Measurements from ENCODE around the gene VAC14. TPM values are rescaled to one million over a fixed set of nuclear protein-coding genes. Genes with fewer than 3 reads are reported as not detected.

VAC14 gene
- total RNA-seq, 1 experiment from 2014 or later: 49.9 TPM

GRCh38 chr16:70754851-70755600 is 45.9 kb downstream of the VAC14 start:
- Histone ChIP-seq H2BK12ac (ENCODE audit: insufficient read length, low read depth, low read length) (no peak overlapping the region), H4K8ac (replicated peaks; ENCODE audit: insufficient read length, low read depth, low read length) (no peak overlapping the region), H3K4ac (ENCODE audit: low read depth, low read length) (no peak overlapping the region), H3T11ph (ENCODE audit: low read length) (no peak overlapping the region), H3K27ac (ENCODE audit: insufficient read length, low read depth, low read length) (no peak overlapping the region), H2BK5ac (ENCODE audit: insufficient read length, low read length) (no peak overlapping the region), H3K23ac (ENCODE audit: insufficient read length, low read depth, low read length) (no peak overlapping the region), H4K91ac (ENCODE audit: insufficient read length, low read depth, low read length) (no peak overlapping the region), H3K23me2 (ENCODE audit: insufficient read length, low read depth, low read length, poor library complexity, severe bottlenecking) (no peaks in the 10 kb centered on the region), H3K79me1 (ENCODE audit: insufficient read depth, low read depth, low read length, poor library complexity, severe bottlenecking) (no peaks in the 10 kb centered on the region), H2BK15ac (ENCODE audit: low read depth, low read length) (no peak overlapping the region), H3K56ac (ENCODE audit: insufficient read length, low read depth, low read length) (no peak overlapping the region), H2AFZ (ENCODE audit: low read length) (no peak overlapping the region), H3K9me3 (ENCODE audit: control insufficient read depth, low read depth, low read length) (no peaks in the 10 kb centered on the region), H3K79me2 (ENCODE audit: insufficient read depth, low read length) (no peaks in the 10 kb centered on the region), H3K27me3 (ENCODE audit: insufficient read depth, low read length) (no peaks in the 10 kb centered on the region), H2AK5ac (ENCODE audit: insufficient read length, low read length) (no peak overlapping the region), H2BK120ac (ENCODE audit: low read depth, low read length, poor library complexity, severe bottlenecking) (no peak overlapping the region), H2BK20ac (ENCODE audit: low read depth, low read length, poor library complexity, severe bottlenecking) (no peak overlapping the region), H3K9ac (ENCODE audit: extremely low read depth, insufficient read length, low read length) (no peak overlapping the region), H3K4me1 (ENCODE audit: insufficient read depth, low read length) (peaks cover 8% of the 10 kb centered on the region; the same call in 1 of the 2 replicates), H3K18ac (ENCODE audit: insufficient read length, low read depth, low read length) (no peak overlapping the region), H3K14ac (ENCODE audit: insufficient read depth, low read length) (no peak overlapping the region), H4K5ac (ENCODE audit: insufficient read length, low read depth, low read length) (no peak overlapping the region), H3K4me2 (ENCODE audit: insufficient read depth, insufficient read length, low read length) (no peak overlapping the region), H4K20me1 (ENCODE audit: control insufficient read depth, insufficient read depth, insufficient read length) (no peaks in the 10 kb centered on the region)
- Mint-ChIP-seq H3K27ac (peak overlapping the region in 2 of 3 experiments; percentile 21 to 83; a peak in 3 of 7 replicates), H3K4me3 (no peak overlapping the region; a peak in 1 of 5 replicates), H3K36me3 (ENCODE audit: insufficient read depth in 1 of 3, low read depth in 3 of 3) (peaks cover 4 to 31% (median 22%) of the 10 kb centered on the region in 3 experiments; a peak in 6 of 7 replicates), H3K9me3 (no peaks in the 10 kb centered on the region), H3K4me1 (peaks cover 19 to 20% of the 10 kb centered on the region in 2 experiments), H3K27me3 (ENCODE audit: low read depth) (no peaks in the 10 kb centered on the region)
- DNase-seq: no peak
- WGBS (ENCODE audit: extremely low coverage, insufficient read length, low lambda C conversion rate): no CpG with 5 or more reads among the region's 12 CpGs
- no peak for TF ChIP-seq CTCF (conservative IDR thresholded peaks at IDR 0.05)
